ENCODE results near the gene DUS1L. TPM values are rescaled to one million over a fixed set of nuclear protein-coding genes. Genes with fewer than 3 reads are reported as not detected.

The DUS1L gene
- total RNA-seq, 1 donor from 2014 or later: 74.1 TPM

GRCh38 chr17:82008258-82008940, 57.2 kb downstream of the DUS1L start:
- Mint-ChIP-seq H3K27ac (ENCODE audit: unreplicated experiment) (no peak overlapping the region), H3K4me3 (ENCODE audit: unreplicated experiment) (peak overlapping the region; percentile 37), H3K9me3 (ENCODE audit: unreplicated experiment) (no peaks in the 10 kb centered on the region), H3K36me3 (ENCODE audit: low read depth, unreplicated experiment) (no peaks in the 10 kb centered on the region), H3K4me1 (ENCODE audit: unreplicated experiment) (peaks cover 4% of the 10 kb centered on the region), H3K27me3 (ENCODE audit: unreplicated experiment) (peaks cover 8% of the 10 kb centered on the region)
- DNase-seq (ENCODE audit: low spot score): no peak
- TF ChIP-seq, protein P1, sequence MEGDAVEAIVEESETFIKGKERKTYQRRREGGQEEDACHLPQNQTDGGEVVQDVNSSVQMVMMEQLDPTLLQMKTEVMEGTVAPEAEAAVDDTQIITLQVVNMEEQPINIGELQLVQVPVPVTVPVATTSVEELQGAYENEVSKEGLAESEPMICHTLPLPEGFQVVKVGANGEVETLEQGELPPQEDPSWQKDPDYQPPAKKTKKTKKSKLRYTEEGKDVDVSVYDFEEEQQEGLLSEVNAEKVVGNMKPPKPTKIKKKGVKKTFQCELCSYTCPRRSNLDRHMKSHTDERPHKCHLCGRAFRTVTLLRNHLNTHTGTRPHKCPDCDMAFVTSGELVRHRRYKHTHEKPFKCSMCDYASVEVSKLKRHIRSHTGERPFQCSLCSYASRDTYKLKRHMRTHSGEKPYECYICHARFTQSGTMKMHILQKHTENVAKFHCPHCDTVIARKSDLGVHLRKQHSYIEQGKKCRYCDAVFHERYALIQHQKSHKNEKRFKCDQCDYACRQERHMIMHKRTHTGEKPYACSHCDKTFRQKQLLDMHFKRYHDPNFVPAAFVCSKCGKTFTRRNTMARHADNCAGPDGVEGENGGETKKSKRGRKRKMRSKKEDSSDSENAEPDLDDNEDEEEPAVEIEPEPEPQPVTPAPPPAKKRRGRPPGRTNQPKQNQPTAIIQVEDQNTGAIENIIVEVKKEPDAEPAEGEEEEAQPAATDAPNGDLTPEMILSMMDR (IDR thresholded peaks at IDR 0.05; ENCODE audit: unreplicated experiment): no peak

Other genes with a start within 250 kb of the DUS1L start
- gene MCRIP1, start 232.5 kb downstream of the DUS1L start, total RNA-seq (ENCODE audit: unreplicated experiment): 190 TPM
- not detected for gene PPP1R27, start 230.8 kb downstream of the DUS1L start, total RNA-seq (ENCODE audit: unreplicated experiment)
- gene P4HB, start 205.3 kb downstream of the DUS1L start, total RNA-seq (ENCODE audit: unreplicated experiment): 678 TPM
- 443 TPM for gene ARHGDIA, start 194.5 kb downstream of the DUS1L start, total RNA-seq (ENCODE audit: unreplicated experiment)
- 127 TPM for gene ALYREF, start 174.2 kb downstream of the DUS1L start, total RNA-seq (ENCODE audit: unreplicated experiment)
- gene ANAPC11, start 174.1 kb downstream of the DUS1L start, total RNA-seq (ENCODE audit: unreplicated experiment): 121 TPM
- 0.56 TPM for gene NPB, start 163.6 kb downstream of the DUS1L start, total RNA-seq (ENCODE audit: unreplicated experiment)
- gene PCYT2, start 154.4 kb downstream of the DUS1L start, total RNA-seq (ENCODE audit: unreplicated experiment): 26.8 TPM
- gene SIRT7, start 147.6 kb downstream of the DUS1L start, total RNA-seq (ENCODE audit: unreplicated experiment): 14.4 TPM
- gene MAFG, start 138.1 kb downstream of the DUS1L start, total RNA-seq (ENCODE audit: unreplicated experiment): 23.6 TPM
- 24.4 TPM for gene PYCR1, start 128.5 kb downstream of the DUS1L start, total RNA-seq (ENCODE audit: unreplicated experiment)
- not detected for gene MYADML2, start 118.6 kb downstream of the DUS1L start, total RNA-seq (ENCODE audit: unreplicated experiment)
- not detected for gene NOTUM, start 104.6 kb downstream of the DUS1L start, total RNA-seq (ENCODE audit: unreplicated experiment)
- 25.6 TPM for gene ASPSCR1, start 88.2 kb downstream of the DUS1L start, total RNA-seq (ENCODE audit: unreplicated experiment)
- gene CENPX, start 42.9 kb downstream of the DUS1L start, total RNA-seq (ENCODE audit: unreplicated experiment): 42.9 TPM
- gene LRRC45, start 42.5 kb downstream of the DUS1L start, total RNA-seq (ENCODE audit: unreplicated experiment): 12.2 TPM
- gene RAC3, start 34.1 kb downstream of the DUS1L start, total RNA-seq (ENCODE audit: unreplicated experiment): 24.0 TPM
- gene DCXR, start 28.1 kb downstream of the DUS1L start, total RNA-seq (ENCODE audit: unreplicated experiment): 30.8 TPM
- 19.7 TPM for gene RFNG, start 14.0 kb downstream of the DUS1L start, total RNA-seq (ENCODE audit: unreplicated experiment)
- gene GPS1, start 13.9 kb downstream of the DUS1L start, total RNA-seq (ENCODE audit: unreplicated experiment): 80.0 TPM
- 400 TPM for gene FASN, start 32.4 kb upstream of the DUS1L start, total RNA-seq (ENCODE audit: unreplicated experiment)
- gene CCDC57, start 147.0 kb upstream of the DUS1L start, total RNA-seq (ENCODE audit: unreplicated experiment): 37.2 TPM
- 76.2 TPM for gene SLC16A3, start 163.2 kb upstream of the DUS1L start, total RNA-seq (ENCODE audit: unreplicated experiment)
- gene CSNK1D, start 207.9 kb upstream of the DUS1L start, total RNA-seq (ENCODE audit: unreplicated experiment): 149 TPM

Measured in endothelial cell (in vitro differentiated cells).